SK-N-MC (cell line): Measurements from ENCODE around the gene ASB2.

ENCODE experiments used
- EZH2 ChIP-seq: fragments of 200-600 bp; sonication (generic); IDR thresholded peaks from one replicate; pipeline ENCODE4 v1.6.1; 2017; ENCODE audit warnings: antibody characterized with exemption
- FOXP2 ChIP-seq: optimal IDR thresholded peaks from 2 replicates; pipeline ENCODE3; 2011; ENCODE audit warnings: mild to moderate bottlenecking, moderate library complexity; ENCODE audit not compliant: insufficient read depth; ENCODE audit errors: extremely low read length, control extremely low read depth
- POLR2AphosphoS5 ChIP-seq: IDR thresholded peaks from 2 replicates; pipeline ENCODE4 v1.6.1; 2012; ENCODE audit warnings: mild to moderate bottlenecking, low read depth, low read length, borderline replicate concordance

- TF ChIP-seq POLR2AphosphoS5 (no peak), EZH2 (no peak), FOXP2 (no peak)
Observed at GRCh38 chr14:94016446-94016976, 40.1 kb upstream of the ASB2 start.
